Measurements from ENCODE around the gene HIF1AN.

GRCh38 chr10:100561005-100561404 is 25.3 kb downstream of the HIF1AN start:
- no peak for TF ChIP-seq POLR2A (IDR thresholded peaks at IDR 0.05)
- TF ChIP-seq CTCF (IDR thresholded peaks at IDR 0.05), result no peak
- TF ChIP-seq POLR2AphosphoS5 (IDR thresholded peaks at IDR 0.05), result no peak

Data from transverse colon (tissue), 4 donors.